Putamen (tissue), 1 donor: ENCODE results near the gene WNT10A.
"Not testable (repeated sequence)": the region's sequence is repeated elsewhere in the genome, so short reads cannot be mapped to it uniquely, and the experiment has no call there.

Source experiments
- DNase-seq: peaks from one replicate; pipeline ENCODE4 v3.0.0-alpha.2; 2016; ENCODE audit warnings: low spot score

The WNT10A gene

DNA sequence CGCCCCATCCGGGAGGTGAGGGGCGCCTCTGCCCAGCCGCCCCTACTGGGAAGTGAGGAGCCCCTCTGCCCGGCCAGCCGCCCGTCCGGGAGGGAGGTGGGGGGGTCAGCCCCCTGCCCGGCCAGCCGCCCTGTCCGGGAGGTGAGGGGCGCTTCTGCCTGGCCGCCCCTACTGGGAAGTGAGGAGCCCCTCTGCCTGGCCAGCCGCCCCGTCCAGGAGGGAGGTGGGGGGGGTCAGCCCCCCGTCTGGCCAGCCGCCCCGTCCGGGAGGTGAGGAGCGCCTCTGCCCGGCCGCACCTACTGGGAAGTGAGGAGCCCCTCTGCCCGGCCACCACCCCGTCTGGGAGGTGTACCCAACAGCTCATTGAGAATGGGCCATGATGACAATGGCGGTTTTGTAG lies 51.1 kb downstream of the WNT10A start:
- not testable (repeated sequence) for DNase-seq
